Right hindlimb (tissue), 1 donor: ENCODE measurements around the gene FATE1.
A peak's percentile ranks its signal among the peaks of the same experiment; 100 is the strongest.

Source experiments
- DNase-seq: peaks from one replicate; pipeline ENCODE4 v3.0.0-alpha.2; 2018

FATE1 gene

GRCh38 chrX:151704041-151704663 is 11.7 kb upstream of the FATE1 start:
- DNase-seq, result no peak

GRCh38 chrX:151708821-151709220 is 7.0 kb upstream of the FATE1 start:
- DNase-seq, result no peak

- DNase-seq, result no peak
Observed at GRCh38 chrX:151710457-151710856, 5.4 kb upstream of the FATE1 start.

GRCh38 chrX:151711154-151711553 is 4.7 kb upstream of the FATE1 start:
- no peak for DNase-seq

GRCh38 chrX:151711787-151712186 is 4.0 kb upstream of the FATE1 start:
- peak; percentile 73 for DNase-seq

- DNase-seq, result no peak
Observed at GRCh38 chrX:151712253-151712652, 3.6 kb upstream of the FATE1 start.

- no peak for DNase-seq
Observed at GRCh38 chrX:151713849-151714248, 2.0 kb upstream of the FATE1 start.

GRCh38 chrX:151714362-151714761 is 1.5 kb upstream of the FATE1 start:
- DNase-seq, result no peak

GRCh38 chrX:151722241-151722846 is 6.5 kb downstream of the FATE1 start:
- peak; percentile 60 for DNase-seq

- DNase-seq, result no peak
Observed at GRCh38 chrX:151723156-151723760, 7.4 kb downstream of the FATE1 start.

- DNase-seq, result no peak
Observed at GRCh38 chrX:151724563-151725337, 8.9 kb downstream of the FATE1 start.

- no peak for DNase-seq
Observed at GRCh38 chrX:151725338-151725614, 9.4 kb downstream of the FATE1 start.

GRCh38 chrX:151726751-151727150 is 10.9 kb downstream of the FATE1 start:
- DNase-seq, result no peak

GRCh38 chrX:151727346-151727745 is 11.5 kb downstream of the FATE1 start:
- no peak for DNase-seq

- DNase-seq, result no peak
Observed at GRCh38 chrX:151729056-151729725, 13.4 kb downstream of the FATE1 start.

- no peak for DNase-seq
Observed at GRCh38 chrX:151734446-151734845, 18.6 kb downstream of the FATE1 start, which contains the start of gene CNGA2. CNGA2 (plus strand) TSS chrX:151734746; CDS start chrX:151738484, 3,738 bp downstream.

GRCh38 chrX:151735219-151735618 is 19.4 kb downstream of the FATE1 start:
- no peak for DNase-seq

GRCh38 chrX:151736685-151737084 is 20.9 kb downstream of the FATE1 start:
- no peak for DNase-seq

GRCh38 chrX:151737494-151737893 is 21.7 kb downstream of the FATE1 start:
- DNase-seq, result no peak

- no peak for DNase-seq
Observed at GRCh38 chrX:151738751-151739150, 22.9 kb downstream of the FATE1 start.

GRCh38 chrX:151741606-151742005 is 25.8 kb downstream of the FATE1 start:
- DNase-seq, result no peak

GRCh38 chrX:151742311-151742710 is 26.5 kb downstream of the FATE1 start:
- DNase-seq, result no peak
